HepG2 (cell line): Measurements from ENCODE around the gene ARGLU1. TPM values are rescaled to one million over a fixed set of nuclear protein-coding genes. Genes with fewer than 3 reads are reported as not detected.

Experiments
- ATAC-seq: fragments of 200-7000 bp; cut with Tn5 transposase; 3 replicates; pipeline ENCODE4 v1.9.1; 2020; ENCODE audit warnings: mild to moderate bottlenecking, moderate library complexity
- BruUV-seq: library from RNA; stranded (reverse); fragments of 400-500 nt; replicated peaks from 2 replicates; lab custom pipeline; 2021; lab: Mats Ljungman, UMichigan
- CTCF ChIA-PET: fragments of 300-600 bp; formaldehyde crosslinking; extraction: SDS; loops from one replicate; lab custom pipeline; 2021; ENCODE audit warnings: low total read pairs, inconsistent platforms, low intra/inter-chr PET ratio; lab: Yijun Ruan, JAX
- POLR2A ChIA-PET: fragments of 350-600 bp; sonication (Branson Sonifier 250); formaldehyde crosslinking; loops from one replicate; lab custom pipeline; 2020; ENCODE audit warnings: antibody characterized with exemption, inconsistent platforms; lab: Yijun Ruan, JAX
- DNase-seq: peaks from one replicate; pipeline ENCODE4 v3.0.0-alpha.2; 2015; ENCODE audit warnings: low spot score
- FAIRE-seq: peaks from 3 replicates; lab custom pipeline; 2011; peaks lifted over from hg19 to GRCh38; lab: Jason Lieb, UNC
- H2AFZ ChIP-seq: one replicate; pipeline ENCODE4 v1.6.1; 2011; ENCODE audit warnings: low read length, inconsistent platforms
- H3K27ac ChIP-seq: fragments of 300-600 bp; 3 replicates; pipeline ENCODE4 v1.8.0; 2011; ENCODE audit warnings: mixed run types, mild to moderate bottlenecking, mixed read lengths, low read length, inconsistent platforms; ENCODE audit not compliant: insufficient read depth; ENCODE audit errors: extremely low read length
- H3K27me3 ChIP-seq, 2 experiments: fragments of 200-600 bp in 1 of 2; 2 replicates in 1 of 2; 3 replicates in 1 of 2; pipeline versions ENCODE4 v1.6.0 to v1.8.0; 2011; ENCODE audit warnings: low read length in 2 of 2, mild to moderate bottlenecking in 2 of 2, moderate library complexity in 2 of 2, inconsistent platforms in 1 of 2; ENCODE audit not compliant: insufficient read depth in 2 of 2, control insufficient read depth in 1 of 2
- H3K36me3 ChIP-seq, 2 experiments: fragments of 200-600 bp in 1 of 2; replicated peaks in 1 of 2; 2 replicates in 1 of 2; 3 replicates in 1 of 2; pipeline versions ENCODE4 v1.5.1 to v1.8.0; 2011; ENCODE audit warnings: low read length in 2 of 2, inconsistent platforms in 1 of 2; ENCODE audit not compliant: insufficient read depth in 2 of 2, control insufficient read depth in 1 of 2
- H3K4me1 ChIP-seq: 2 replicates; pipeline ENCODE4 v1.5.1; 2012; ENCODE audit warnings: low read length, inconsistent platforms; ENCODE audit not compliant: insufficient read depth
- H3K4me2 ChIP-seq: 2 replicates; pipeline ENCODE4 v1.6.0; 2011; ENCODE audit warnings: low read depth, low read length, inconsistent platforms
- H3K4me3 ChIP-seq, 3 experiments: fragments of 200-600 bp in 1 of 3; sonication (generic), shearing (Covaris generic) in 1 of 3; replicated peaks in 1 of 3; 2 replicates each; pipeline ENCODE4 v1.5.1; 2011 to 2016; ENCODE audit warnings: low read length in 3 of 3, inconsistent platforms in 2 of 3, low read depth in 2 of 3, mild to moderate bottlenecking in 2 of 3, control low read depth in 1 of 3, mixed read lengths in 1 of 3; ENCODE audit not compliant: insufficient read depth in 1 of 3
- H3K79me2 ChIP-seq: one replicate; pipeline ENCODE4 v1.6.1; 2011; ENCODE audit warnings: low read length, inconsistent platforms; ENCODE audit not compliant: insufficient read depth
- H3K9ac ChIP-seq: 2 replicates; pipeline ENCODE4 v1.6.0; 2011; ENCODE audit warnings: mild to moderate bottlenecking, low read depth, low read length, inconsistent platforms; ENCODE audit not compliant: insufficient read depth
- H3K9me3 ChIP-seq: 2 replicates; pipeline ENCODE4 v1.5.1; 2012; ENCODE audit warnings: mild to moderate bottlenecking, low read length
- H4K20me1 ChIP-seq: 2 replicates; pipeline ENCODE4 v1.6.0; 2011; ENCODE audit warnings: inconsistent platforms, mild to moderate bottlenecking, low read length, moderate library complexity; ENCODE audit not compliant: insufficient read depth
- CTCF ChIP-seq: sonication (generic); formaldehyde crosslinking; IDR thresholded peaks from 2 replicates; pipeline ENCODE4 v1.5.0; 2020; ENCODE audit warnings: mild to moderate bottlenecking, missing genetic modification reagents, moderate library complexity
- HNRNPLL ChIP-seq: fragments of 200-400 bp; formaldehyde crosslinking; IDR thresholded peaks from 2 replicates; pipeline ENCODE4 v1.6.1; 2017; ENCODE audit warnings: mild to moderate bottlenecking, low read depth, low read length; ENCODE audit not compliant: poor library complexity, severe bottlenecking
- IRX3 ChIP-seq: sonication (generic); formaldehyde crosslinking; IDR thresholded peaks from 2 replicates; pipeline ENCODE4 v1.8.1; 2023; ENCODE audit warnings: mild to moderate bottlenecking, low read depth, missing genetic modification reagents, borderline replicate concordance
- MAX ChIP-seq: IDR thresholded peaks from 2 replicates; pipeline ENCODE4 v1.6.1; 2012; ENCODE audit warnings: inconsistent platforms
- ZFY ChIP-seq: sonication (generic); formaldehyde crosslinking; IDR thresholded peaks from 2 replicates; pipeline ENCODE4 v1.4.0; 2020; ENCODE audit warnings: missing genetic modification reagents
- ZNF281 ChIP-seq: sonication (generic); formaldehyde crosslinking; IDR thresholded peaks from 2 replicates; pipeline ENCODE4 v1.4.0; 2020; ENCODE audit warnings: missing genetic modification reagents, borderline replicate concordance
- ZNF318 ChIP-seq: sonication (generic); formaldehyde crosslinking; IDR thresholded peaks from 2 replicates; pipeline ENCODE4 v1.4.0; 2020; ENCODE audit warnings: mild to moderate bottlenecking, missing genetic modification reagents
- ZNF441 ChIP-seq: sonication (generic); formaldehyde crosslinking; IDR thresholded peaks from 2 replicates; pipeline ENCODE4 v1.7.0; 2021; ENCODE audit warnings: missing genetic modification reagents, borderline replicate concordance
- whole genome bisulfite sequencing: methylation state at CpG from one replicate; pipeline ENCODE4 v1.1.6; 2017; ENCODE audit warnings: low lambda C conversion rate; 5-methylcytosine and 5-hydroxymethylcytosine counted together
- in situ Hi-C: cut with HindIII; loops from 2 replicates; pipeline ENCODE4 v1.10.0; 2017; ENCODE audit warnings: low pct_unique_long_range_greater_than_20kb; ENCODE audit not compliant: extremely low pct_ligation_motif_present
- intact Hi-C: fragments of 100-400 bp; cut with micrococcal nuclease; formaldehyde crosslinking; loops from one replicate; pipeline ENCODE4 v1.10.0; 2022; ENCODE audit not compliant: unreplicated experiment
- polyA plus RNA-seq, 8 experiments: library from polyadenylated mRNA; depleted of rRNA in 3 of 8; stranded (reverse) in 7 of 8; unstranded in 1 of 8; fragments of >200 nt; fragmentation: Illumina TruSeq in 4 of 8; extraction: Trizol in 4 of 8; gene quantifications; 2 replicates each; pipeline versions ENCODE4 v1.2.1 to v1.2.3, GENCODE V29; 2011 to 2016; ENCODE audit warnings: low read depth in 4 of 8, missing spikeins in 1 of 8, mixed read lengths in 1 of 8; ENCODE audit not compliant: insufficient read depth in 1 of 8
- total RNA-seq, 5 experiments: library from RNA; depleted of rRNA; stranded (reverse); fragments of >200 nt; fragmentation: Illumina TruSeq; extraction: Trizol; gene quantifications; 2 replicates each; pipeline ENCODE4 v1.2.3, GENCODE V29; 2016; ENCODE audit warnings: low read depth in 1 of 5

ARGLU1 gene
- total and polyA plus RNA-seq, 2 of the 13 experiments (the other 11 are each of a cell fraction or from before 2014, with no cell fraction given): 47.1 to 70.6 TPM

- Histone ChIP-seq H4K20me1 (no peaks in the 10 kb centered on the region), H3K27me3 (peaks cover 2 to 16% of the 10 kb centered on the region in 2 experiments; a peak in 2 of 5 replicates), H3K4me3 (no peak overlapping the region), H2AFZ (no peak overlapping the region), H3K9ac (no peak overlapping the region), H3K4me2 (peak overlapping the region; percentile 58; the same call in 1 of the 2 replicates), H3K4me1 (peaks cover 15% of the 10 kb centered on the region), H3K36me3 (no peaks in the 10 kb centered on the region), H3K9me3 (no peaks in the 10 kb centered on the region), H3K27ac (no peak overlapping the region), H3K79me2 (no peaks in the 10 kb centered on the region)
- WGBS: 22% methylated on average over 20 of the region's 44 CpGs
- FAIRE-seq (no peak), DNase-seq (peak; percentile 21), ATAC-seq (peak; percentile 68)
- intact Hi-C loops: loop anchor here (10.0 kb wide), 3 partner anchors 381 to 1959 kb away; no protein-coding TSS in a partner anchor
- BruUV-seq: no TSS peak
- in situ Hi-C loops: loop anchor here (10.0 to 25.0 kb wide), 3 partner anchors 581 to 1971 kb away; no protein-coding TSS in a partner anchor
- POLR2A ChIA-PET: no interaction called here
- CTCF ChIA-PET: interaction anchor here (1.4 kb wide), 1 partner anchor 1122 kb away, joined by 3 read pairs; no protein-coding TSS in a partner anchor
- TF ChIP-seq ZFY (0 out of 2 replicates have a peak, but pooled peaks have one; percentile 13), IRX3 (CRISPR knock-in tag) (no peak), ZNF281 (CRISPR knock-in tag) (peak; percentile 94), ZNF318 (CRISPR knock-in tag) (no peak), HNRNPLL (peak; percentile 46), MAX (peak; percentile 21; the same call in 1 of the 2 replicates), ZNF441 (CRISPR knock-in tag) (no peak), CTCF (CRISPR knock-in tag) (peak; percentile 70)
Measured at GRCh38 chr13:106533101-106533942, 34.6 kb downstream of the ARGLU1 start.
